Fibroblast of skin of left biceps (primary cell): ENCODE data around the gene POU2F2.

Experiments used
- DNase-seq, 2 experiments: peaks; one replicate each; pipeline ENCODE4 v3.0.0-alpha.2; 2013; ENCODE audit warnings: low read depth in 2 of 2

The POU2F2 gene

DNA sequence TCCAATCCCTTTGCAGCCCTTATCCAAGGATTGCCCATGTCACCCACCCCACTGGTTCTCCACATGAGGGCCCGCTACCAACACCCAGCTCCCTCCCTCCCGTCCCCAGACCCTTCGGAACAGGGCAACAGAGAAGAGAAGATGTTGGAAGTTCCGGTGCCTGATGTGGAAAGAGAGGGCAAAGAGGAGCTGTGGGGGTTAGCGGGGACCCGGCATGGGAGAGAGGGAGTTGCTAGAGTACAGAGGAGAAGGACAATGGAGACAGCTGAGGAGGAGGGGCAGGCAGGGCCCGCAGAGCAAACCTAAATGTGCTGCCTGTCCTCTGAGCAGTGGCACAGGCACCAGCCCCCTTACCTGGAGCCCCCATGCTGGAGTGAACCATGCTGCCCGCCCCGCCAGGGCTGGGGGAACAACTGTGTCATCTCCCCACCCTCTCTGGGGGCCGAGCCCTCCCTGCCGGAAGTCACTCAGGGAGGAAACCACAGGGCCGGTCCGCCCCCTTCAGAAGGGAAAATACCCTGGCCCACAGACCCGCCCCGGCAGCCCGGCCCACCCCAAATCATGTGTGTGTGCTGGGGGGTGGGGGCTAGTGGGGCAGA lies at the start of gene POU2F2:
TSS of gene POU2F2 (minus strand) at position 417 of the 599 bp plus-strand sequence. CDS start at position 382, 35 bp downstream.
- no peak for DNase-seq

DNA sequence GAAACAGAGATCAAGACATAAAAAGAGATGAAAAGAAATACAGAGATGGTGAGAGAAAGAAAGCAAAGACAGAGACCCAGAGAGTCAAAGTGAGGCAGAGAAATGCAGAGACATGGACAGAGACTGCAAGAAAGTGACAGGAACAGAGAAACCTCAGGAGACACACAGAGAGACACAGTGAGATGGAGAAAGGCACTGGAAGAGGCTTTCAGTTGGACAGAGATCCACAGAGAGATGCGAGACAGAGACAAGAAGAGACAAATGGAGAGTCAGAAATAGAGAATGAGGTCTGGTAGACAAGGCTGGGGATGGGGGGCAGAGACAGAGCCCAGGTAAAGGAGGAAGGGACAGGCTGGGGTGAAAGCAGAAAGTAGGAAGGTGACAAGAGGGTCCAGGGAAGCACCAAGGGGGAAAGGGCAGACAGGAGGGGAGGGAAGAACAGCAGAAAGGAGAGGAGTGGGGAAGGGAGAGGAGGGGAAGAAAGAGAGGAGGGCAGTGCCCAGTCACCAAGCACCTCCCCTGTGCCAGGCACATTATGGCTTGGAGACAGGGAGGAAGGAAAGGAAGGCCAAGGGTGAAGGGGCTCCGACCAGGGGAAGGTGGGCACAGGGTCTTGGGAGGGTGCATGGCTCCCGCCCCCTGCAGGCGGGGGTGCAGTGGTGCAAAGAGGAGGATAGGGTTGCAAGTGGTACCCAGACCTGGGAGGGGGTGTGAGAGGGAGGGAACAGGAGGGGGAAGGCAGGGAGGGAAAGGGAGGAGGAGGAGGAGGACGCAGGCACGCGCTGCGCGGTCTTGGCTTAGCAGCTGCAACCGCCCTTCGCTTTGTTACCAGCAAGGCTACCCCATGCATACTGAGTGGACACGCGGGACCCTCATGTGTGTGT lies 46.8 kb upstream of the POU2F2 start:
- no peak for DNase-seq

DNA sequence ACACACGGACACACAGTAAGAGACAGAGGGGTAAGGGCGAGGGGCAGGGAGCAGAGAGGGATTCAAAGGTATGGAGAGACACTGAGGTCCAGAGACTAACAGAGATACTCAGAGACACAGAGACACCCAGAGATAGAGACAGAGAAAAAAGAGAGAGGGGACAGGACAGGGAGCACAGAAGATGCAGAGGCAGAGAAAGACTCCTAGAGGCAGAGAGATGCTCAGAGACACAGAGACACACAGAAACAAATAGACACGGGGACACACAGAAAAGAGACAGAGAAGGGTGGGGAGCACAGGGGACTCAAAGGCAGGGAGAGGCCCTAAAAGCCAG lies 45.4 kb upstream of the POU2F2 start:
- DNase-seq = no peak

- peak; percentile 33 to 43 for DNase-seq
Measured at GRCh38 chr19:42176990-42177685, 44.9 kb upstream of the POU2F2 start.

DNA sequence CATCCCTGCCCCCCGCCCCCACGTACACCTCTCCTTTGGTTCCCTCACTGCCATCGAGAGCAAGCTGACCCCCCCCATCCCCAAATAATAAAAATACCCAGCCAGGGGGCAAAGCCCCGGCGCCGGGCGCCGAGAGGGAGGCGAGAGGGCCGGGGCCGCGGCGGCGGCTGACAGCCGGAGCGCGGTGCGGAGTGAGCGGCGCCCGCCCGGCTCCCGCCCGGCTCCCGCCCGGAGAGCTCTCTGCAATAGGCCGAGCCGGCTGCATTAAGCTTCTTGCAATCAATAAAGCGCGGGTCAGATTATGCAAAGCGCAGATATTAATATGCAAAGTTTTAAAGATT lies 44.4 kb upstream of the POU2F2 start:
- no peak for DNase-seq

DNA sequence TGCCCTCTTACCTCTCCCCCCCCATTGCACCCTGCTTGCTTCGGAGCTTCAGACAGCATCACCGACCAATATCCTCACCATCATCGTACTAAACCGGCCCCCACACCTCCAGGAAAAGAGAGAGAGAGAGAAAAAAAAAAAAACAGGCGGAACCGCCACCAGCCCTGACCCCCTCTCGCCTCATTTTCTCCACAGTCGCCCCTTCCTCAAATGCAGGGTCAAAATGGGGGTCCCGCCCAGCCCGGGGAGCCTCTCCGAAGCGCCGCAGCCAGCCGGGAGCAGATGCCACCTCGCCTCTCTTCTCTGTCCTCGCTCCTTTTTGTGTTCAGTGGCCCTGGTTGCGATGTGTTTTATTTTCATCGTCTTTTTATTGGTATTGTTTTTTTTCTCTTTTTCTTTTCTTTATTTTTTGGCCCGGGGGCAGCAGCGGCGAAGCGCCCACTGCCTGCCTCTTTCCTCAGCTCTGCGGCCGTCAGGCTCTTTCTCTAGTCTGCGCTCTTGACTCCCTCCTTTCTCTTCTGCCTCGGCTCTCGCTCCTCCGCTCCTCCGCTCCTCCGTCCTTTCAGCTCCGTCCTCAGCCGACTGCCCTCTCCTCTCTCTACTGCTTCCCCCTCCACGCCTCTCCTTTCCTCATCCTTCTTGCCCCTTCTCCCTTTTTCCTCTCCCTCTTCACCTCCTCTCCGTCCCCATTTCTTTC lies 43.9 kb upstream of the POU2F2 start:
- no peak for DNase-seq

- no peak for DNase-seq
Measured at GRCh38 chr19:42174958-42175734, 42.9 kb upstream of the POU2F2 start.

- no peak for DNase-seq
Measured at GRCh38 chr19:42174188-42174587, 41.9 kb upstream of the POU2F2 start.

GRCh38 chr19:42173695-42174094 lies 41.4 kb upstream of the POU2F2 start:
- no peak for DNase-seq

DNA sequence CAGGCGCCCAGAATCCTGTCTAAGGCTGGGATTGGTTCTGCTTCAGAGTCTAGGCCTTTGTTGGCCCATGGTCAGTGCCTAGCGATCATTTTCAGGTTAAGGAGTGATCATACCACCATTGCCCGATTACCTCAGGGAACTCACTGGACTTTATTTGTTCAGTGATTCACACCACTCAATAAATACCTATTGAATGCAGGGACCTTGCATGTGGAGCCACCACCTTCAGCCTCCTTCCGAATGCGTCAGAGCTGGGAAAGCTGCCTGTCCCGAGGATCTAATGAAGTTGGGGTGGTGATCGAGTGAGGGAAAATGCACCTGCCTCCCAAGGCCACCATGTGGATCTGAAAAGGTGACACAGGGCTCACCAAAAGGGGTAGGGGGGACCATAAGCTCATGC lies 40.0 kb upstream of the POU2F2 start:
- DNase-seq = no peak

DNA sequence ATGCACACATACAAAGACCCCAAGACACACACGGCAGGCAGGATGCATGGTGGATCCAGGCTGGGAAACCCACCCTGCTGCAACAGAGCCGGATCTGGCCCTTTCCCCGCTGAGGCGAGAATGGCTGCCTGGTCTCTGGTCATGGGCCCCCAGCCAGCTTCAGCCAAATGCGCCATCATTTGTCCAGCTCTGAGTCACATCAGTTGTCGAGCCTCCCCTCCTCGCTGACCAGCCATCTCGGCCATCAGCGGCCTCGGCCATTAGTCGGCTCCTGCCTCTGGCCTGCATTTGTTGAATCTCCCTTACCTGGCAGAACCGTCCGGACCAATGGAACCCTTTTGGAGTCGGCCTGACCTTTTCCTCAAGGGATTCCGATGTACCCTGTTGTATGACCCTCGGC lies 38.5 kb upstream of the POU2F2 start:
- DNase-seq = no peak

DNA sequence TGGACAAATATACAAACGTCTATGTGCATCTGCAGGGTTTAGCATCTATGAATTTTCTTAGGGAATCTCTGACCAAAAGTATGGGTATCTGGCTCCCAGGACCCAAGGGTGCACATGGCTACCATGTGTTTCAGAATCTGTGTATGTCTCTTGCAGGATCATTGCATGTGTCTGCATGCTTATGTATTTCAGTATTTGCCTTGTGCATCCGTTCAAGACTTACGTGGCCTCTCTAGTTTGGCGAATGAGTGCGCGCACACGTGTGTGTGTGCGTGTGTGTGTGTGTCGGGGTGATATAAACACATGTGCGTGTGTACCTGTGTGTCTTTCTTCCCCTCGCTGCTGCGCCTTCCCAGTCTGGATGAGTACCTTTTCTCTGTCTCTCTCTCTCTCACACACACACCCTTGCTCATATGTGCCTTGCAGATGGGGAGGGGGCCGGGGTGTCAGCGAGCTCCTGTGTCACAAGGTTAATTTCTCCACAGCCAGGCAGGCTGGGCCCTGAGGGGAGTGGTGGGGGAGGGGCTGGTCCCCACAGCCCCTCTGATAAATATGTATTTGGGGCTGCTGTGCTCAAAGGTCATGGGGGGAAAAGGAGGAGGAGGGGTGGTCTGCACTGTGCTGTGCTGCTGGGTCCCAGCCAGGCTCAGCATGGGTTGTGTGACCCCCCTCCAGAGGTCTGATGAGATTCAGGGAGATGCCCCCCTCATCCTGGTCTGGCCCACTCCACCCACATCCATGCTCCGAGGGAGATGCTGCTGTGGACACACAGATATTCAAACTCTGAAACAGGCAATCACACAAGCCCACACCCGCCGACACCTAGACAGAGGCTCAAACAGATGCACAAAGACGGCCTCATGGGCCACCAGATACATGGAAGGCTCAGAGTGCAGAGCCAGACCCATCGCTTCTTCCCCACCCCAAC lies 37.5 kb upstream of the POU2F2 start:
- no peak for DNase-seq

GRCh38 chr19:42168206-42168605 lies 36.0 kb upstream of the POU2F2 start:
- DNase-seq = no peak

DNA sequence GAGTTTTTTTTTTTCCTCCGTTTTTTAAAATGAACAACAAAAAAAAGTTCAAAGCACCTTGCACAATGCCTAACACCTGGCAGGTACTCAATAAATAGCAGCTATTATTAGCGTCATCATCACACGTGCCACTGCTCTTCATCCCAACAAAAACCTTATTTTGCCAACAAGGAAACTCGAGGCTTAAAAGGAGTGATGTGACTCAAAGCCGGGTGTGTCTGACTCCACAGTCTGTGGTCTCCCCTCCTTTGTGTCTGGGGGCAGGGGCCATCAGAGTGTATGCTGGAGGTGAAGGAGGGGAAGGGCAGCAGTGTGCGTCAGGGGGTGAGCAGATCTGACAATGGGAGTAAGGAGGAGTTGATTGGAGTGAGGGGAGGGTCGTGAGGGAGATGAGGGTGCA lies 34.1 kb upstream of the POU2F2 start:
- no peak for DNase-seq

- DNase-seq = no peak
Measured at GRCh38 chr19:42165146-42165545, 32.9 kb upstream of the POU2F2 start.

DNA sequence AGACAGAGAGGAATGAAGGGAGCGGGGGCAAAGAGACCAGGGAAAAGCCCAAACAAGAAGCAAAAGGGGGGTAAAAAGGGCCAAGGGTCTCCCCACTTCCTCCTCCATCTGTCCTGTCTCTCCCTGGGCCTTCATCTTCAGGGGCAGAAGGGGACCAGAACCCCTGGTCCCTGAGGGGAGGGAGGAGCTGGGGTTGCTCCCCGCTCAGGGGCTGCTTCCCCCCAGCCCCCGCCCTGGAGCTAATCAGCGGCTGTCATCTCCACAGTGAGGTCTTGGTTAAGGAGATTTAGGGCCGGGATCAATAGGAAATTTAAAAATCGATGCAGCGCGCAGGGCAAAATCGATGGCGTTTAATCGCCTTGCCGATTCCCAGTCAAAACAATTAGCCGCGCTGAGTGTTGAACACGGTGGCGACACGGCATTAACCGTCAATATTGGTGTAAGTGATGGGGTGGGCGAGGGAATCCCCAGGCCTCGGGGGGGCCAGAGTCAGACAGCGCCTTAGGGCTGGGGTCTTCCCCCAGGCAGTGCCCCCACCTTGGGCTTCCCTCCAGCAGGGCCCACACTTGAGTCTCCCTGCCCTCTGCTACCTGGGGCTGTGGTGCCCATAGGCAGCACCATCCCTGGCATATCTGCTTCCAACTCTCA lies 29.5 kb upstream of the POU2F2 start:
- DNase-seq = no peak

- no peak for DNase-seq
Measured at GRCh38 chr19:42159942-42160341, 27.7 kb upstream of the POU2F2 start.

- DNase-seq = no peak
Measured at GRCh38 chr19:42158926-42159325, 26.7 kb upstream of the POU2F2 start.

GRCh38 chr19:42156571-42156970 lies 24.3 kb upstream of the POU2F2 start:
- DNase-seq = no peak

DNA sequence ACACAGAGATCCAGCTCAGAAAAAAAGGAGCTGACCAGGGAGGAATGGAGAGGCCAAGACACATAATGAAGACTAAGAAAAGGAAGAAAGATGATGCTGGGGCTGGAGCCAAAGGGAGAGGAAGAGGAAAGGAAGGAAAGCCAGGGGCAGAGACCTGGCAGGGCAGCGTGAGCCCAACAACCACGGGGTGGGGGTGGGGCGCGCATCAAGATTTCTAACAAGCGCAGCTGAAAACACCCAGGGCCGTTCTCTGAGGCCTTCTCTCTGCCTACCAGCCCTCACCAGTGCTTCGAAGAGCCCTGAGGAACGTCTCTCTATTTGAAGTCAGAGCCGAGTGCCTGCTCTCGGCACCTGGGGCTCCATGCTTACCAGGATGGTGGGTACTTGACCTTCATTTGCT lies 23.6 kb upstream of the POU2F2 start:
- no peak for DNase-seq
